K562 (cell line): ENCODE measurements around the gene POLR3G. TPM values are rescaled to one million over a fixed set of nuclear protein-coding genes. Genes with fewer than 3 reads are reported as not detected.

ENCODE experiments used
- ATAC-seq: fragments of 200-7000 bp; cut with Tn5 transposase; 3 replicates; pipeline ENCODE4 v1.9.1; 2020; ENCODE audit warnings: moderate library complexity
- BruUV-seq: library from RNA; stranded (reverse); fragments of 400-500 nt; replicated peaks from 2 replicates; lab custom pipeline; 2021; lab: Mats Ljungman, UMichigan
- CTCF ChIA-PET: fragments of 300-600 bp; formaldehyde crosslinking; extraction: SDS; loops from one replicate; lab custom pipeline; 2021; ENCODE audit warnings: low intra/inter-chr PET ratio; lab: Yijun Ruan, JAX
- POLR2A ChIA-PET: fragments of 300-600, 350-650 bp; sonication (Branson Sonifier 250); formaldehyde crosslinking; extraction: SDS; loops from one replicate; lab custom pipeline; 2021; ENCODE audit warnings: antibody characterized with exemption, inconsistent platforms; lab: Yijun Ruan, JAX
- DNase-seq, 4 experiments: peaks; one replicate each; pipeline versions ENCODE4 v3.0.0 to v3.0.0-alpha.2; 2011 to 2018; ENCODE audit warnings: low spot score in 3 of 4, mixed read lengths in 3 of 4; ENCODE audit errors: extremely low read depth in 1 of 4
- FAIRE-seq: peaks from 2 replicates; lab custom pipeline; 2011; peaks lifted over from hg19 to GRCh38; lab: Jason Lieb, UNC
- H2AFZ ChIP-seq: 2 replicates; pipeline ENCODE4 v1.6.0; 2011; ENCODE audit warnings: low read depth, low read length, control low read depth, inconsistent platforms
- H3K27ac ChIP-seq: fragments of 200-600 bp; 3 replicates; pipeline ENCODE4 v1.8.0; 2011; ENCODE audit warnings: low read depth, mild to moderate bottlenecking, control low read depth, inconsistent platforms, low read length, moderate library complexity, mixed read lengths; ENCODE audit errors: extremely low read depth
- H3K27me3 ChIP-seq, 2 experiments: fragments of 300-600 bp in 1 of 2; 2 replicates in 1 of 2; 3 replicates in 1 of 2; pipeline versions ENCODE4 v1.6.0 to v1.8.0; 2011; ENCODE audit warnings: inconsistent platforms in 2 of 2, low read length in 2 of 2, mild to moderate bottlenecking in 1 of 2, mixed read lengths in 1 of 2, moderate library complexity in 1 of 2; ENCODE audit not compliant: control insufficient read depth in 2 of 2, insufficient read depth in 2 of 2
- H3K36me3 ChIP-seq: fragments of 300-600 bp; 3 replicates; pipeline ENCODE4 v1.8.0; 2011; ENCODE audit warnings: mild to moderate bottlenecking, low read length, inconsistent platforms; ENCODE audit not compliant: control insufficient read depth, insufficient read depth
- H3K4me1 ChIP-seq, 2 experiments: fragments of 200-600 bp in 1 of 2; replicated peaks in 1 of 2; 2 replicates in 1 of 2; 3 replicates in 1 of 2; pipeline versions ENCODE4 v1.5.1 to v1.8.0; 2011; ENCODE audit warnings: inconsistent platforms in 2 of 2, low read length in 2 of 2, mild to moderate bottlenecking in 1 of 2, mixed read lengths in 1 of 2, moderate library complexity in 1 of 2; ENCODE audit not compliant: control insufficient read depth in 2 of 2, insufficient read depth in 2 of 2
- H3K4me2 ChIP-seq: 2 replicates; pipeline ENCODE4 v1.6.1; 2011; ENCODE audit warnings: low read length, control low read depth, inconsistent platforms, mixed read lengths; ENCODE audit not compliant: insufficient read depth
- H3K4me3 ChIP-seq: fragments of 200-600 bp; sonication (generic), shearing (Covaris generic); 2 replicates; pipeline ENCODE4 v1.5.1; 2016; ENCODE audit warnings: control low read depth, inconsistent platforms
- H3K79me2 ChIP-seq: fragments of 200-600 bp; 3 replicates; pipeline ENCODE4 v1.8.0; 2011; ENCODE audit warnings: low read length, inconsistent platforms; ENCODE audit not compliant: control insufficient read depth, insufficient read depth
- H3K9ac ChIP-seq, 2 experiments: 2 replicates each; pipeline versions ENCODE4 v1.6.0 to v1.6.1; 2011; ENCODE audit warnings: low read depth in 2 of 2, low read length in 2 of 2, control low read depth in 1 of 2, inconsistent platforms in 1 of 2, mild to moderate bottlenecking in 1 of 2, mixed read lengths in 1 of 2; ENCODE audit not compliant: insufficient read depth in 1 of 2
- H3K9me1 ChIP-seq: one replicate; pipeline ENCODE4 v1.6.0; 2011; ENCODE audit warnings: inconsistent platforms, mild to moderate bottlenecking, low read length, moderate library complexity; ENCODE audit not compliant: control insufficient read depth, insufficient read depth
- H3K9me3 ChIP-seq: replicated peaks from 2 replicates; pipeline ENCODE4 v1.5.1; 2011; ENCODE audit warnings: low read depth, low read length, inconsistent platforms; ENCODE audit not compliant: control insufficient read depth, insufficient read depth
- H4K20me1 ChIP-seq: replicated peaks from 2 replicates; pipeline ENCODE4 v1.6.1; 2011; ENCODE audit warnings: low read length, inconsistent platforms, mixed read lengths; ENCODE audit not compliant: control insufficient read depth, insufficient read depth
- CHD1 ChIP-seq: fragments of 200-600 bp; sonication (generic); IDR thresholded peaks from one replicate; pipeline ENCODE4 v1.6.1; 2012; ENCODE audit warnings: mild to moderate bottlenecking, moderate library complexity, low read length, inconsistent platforms
- GABPB2 ChIP-seq: fragments of 250-450 bp; sonication (Bioruptor Pico); conservative IDR thresholded peaks from 2 replicates; pipeline ENCODE4 v1.5.1; 2021; ENCODE audit warnings: mild to moderate bottlenecking
- HDAC1 ChIP-seq, 2 experiments: fragments of 450-650 bp; IDR thresholded peaks; 2 replicates each; pipeline ENCODE4 v1.6.1; 2016 to 2017; ENCODE audit warnings: inconsistent platforms in 1 of 2, mild to moderate bottlenecking in 1 of 2, moderate library complexity in 1 of 2
- HEY1 ChIP-seq: fragments of 250-450 bp; sonication (Bioruptor Pico); IDR thresholded peaks from 2 replicates; pipeline ENCODE4 v1.5.0; 2020; ENCODE audit warnings: mild to moderate bottlenecking, moderate library complexity, borderline replicate concordance
- MEF2A ChIP-seq: IDR thresholded peaks from 2 replicates; pipeline ENCODE4 v1.6.1; 2011; ENCODE audit warnings: low read depth, mild to moderate bottlenecking, low read length, moderate library complexity; ENCODE audit not compliant: control insufficient read depth
- MYBL2 ChIP-seq, 2 experiments: fragments of 450-650 bp in 1 of 2; sonication (generic) in 1 of 2; formaldehyde crosslinking in 1 of 2; IDR thresholded peaks; 2 replicates each; pipeline versions ENCODE4 v1.6.1 to v1.8.1; 2017 to 2022; ENCODE audit warnings: borderline replicate concordance in 1 of 2, inconsistent platforms in 1 of 2, low read depth in 1 of 2, mild to moderate bottlenecking in 1 of 2, missing genetic modification reagents in 1 of 2, moderate library complexity in 1 of 2
- PCBP1 ChIP-seq: fragments of 200-400 bp; formaldehyde crosslinking; IDR thresholded peaks from 2 replicates; pipeline ENCODE4 v1.6.1; 2018; ENCODE audit warnings: mild to moderate bottlenecking, low read depth, low read length; ENCODE audit not compliant: poor library complexity, severe bottlenecking
- RBM34 ChIP-seq: fragments of 200-400 bp; formaldehyde crosslinking; IDR thresholded peaks from 2 replicates; pipeline ENCODE4 v1.6.1; 2018; ENCODE audit warnings: low read length, borderline replicate concordance; ENCODE audit not compliant: insufficient read depth
- XRCC3 ChIP-seq: fragments of 450-650 bp; IDR thresholded peaks from 2 replicates; pipeline ENCODE4 v1.6.1; 2017; ENCODE audit warnings: mild to moderate bottlenecking, moderate library complexity
- ZNF347 ChIP-seq: fragments of 450-650 bp; formaldehyde crosslinking; IDR thresholded peaks from 2 replicates; pipeline ENCODE4 v1.4.0; 2020; ENCODE audit warnings: low read depth, mild to moderate bottlenecking, moderate library complexity
- ZNF717 ChIP-seq: fragments of 250-450 bp; sonication (Bioruptor Pico); IDR thresholded peaks from 2 replicates; pipeline ENCODE4 v1.5.0; 2021
- ZNF75A ChIP-seq: fragments of 450-650 bp; formaldehyde crosslinking; IDR thresholded peaks from 2 replicates; pipeline ENCODE4 v1.4.0; 2020; ENCODE audit warnings: mild to moderate bottlenecking
- WGBS: fragments of 100-300 bp; shearing (Covaris generic); methylation state at CpG from one replicate; pipeline ENCODE4 v1.1.6; 2016; ENCODE audit warnings: low coverage, mixed read lengths; ENCODE audit not compliant: insufficient coverage; ENCODE audit errors: missing lambda C conversion rate; 5-methylcytosine and 5-hydroxymethylcytosine counted together
- in situ Hi-C: fragments of 300-500 bp; cut with MboI; formaldehyde crosslinking; loops from 4 replicates; pipeline ENCODE4 v1.15.0; 2018; ENCODE audit warnings: inconsistent platforms, mixed read lengths
- intact Hi-C: fragments of 100-400 bp; cut with micrococcal nuclease; formaldehyde crosslinking; loops from 2 replicates; pipeline ENCODE4 v1.14.2; 2022
- polyA plus RNA-seq, 8 experiments: library from polyadenylated mRNA; depleted of rRNA in 4 of 8; stranded (reverse) in 5 of 8; unstranded in 3 of 8; fragments of >200 nt; fragmentation: Nextera tagmentation in 2 of 8; fragmentation: Illumina TruSeq in 1 of 8; extraction: Ambion mirVana in 2 of 8; extraction: Trizol in 1 of 8; gene quantifications; 2 replicates each; pipeline versions ENCODE4 v1.2.1 to v1.2.3, GENCODE V29; 2011 to 2014; ENCODE audit warnings: inconsistent platforms in 1 of 8, missing spikeins in 1 of 8
- total RNA-seq, 7 experiments: library from RNA; depleted of rRNA in 6 of 7; stranded (reverse); fragments of >200 nt in 6 of 7; fragmentation: Illumina TruSeq in 2 of 7; extraction: Trizol in 2 of 7; gene quantifications; 2 replicates each; pipeline versions ENCODE4 v1.2.1 to v1.2.3, GENCODE V29; 2011 to 2021; ENCODE audit warnings: low replicate concordance in 1 of 7
- TF ChIP-seq, protein P1 (sequence below), 2 experiments: fragments of 450-650 bp in 1 of 2; IDR thresholded peaks; 2 replicates each; pipeline ENCODE4 v1.6.1; 2011 to 2017; ENCODE audit warnings: low read depth in 2 of 2, antibody characterized with exemption in 1 of 2, borderline replicate concordance in 1 of 2, low read length in 1 of 2, mild to moderate bottlenecking in 1 of 2, mixed read lengths in 1 of 2; ENCODE audit not compliant: control insufficient read depth in 1 of 2

POLR3G gene
- total and polyA plus RNA-seq, 9 of the 15 experiments (the other 6 are each of a cell fraction or from before 2014, with no cell fraction given) = 39.0 to 111 (median 59.0) TPM

DNA sequence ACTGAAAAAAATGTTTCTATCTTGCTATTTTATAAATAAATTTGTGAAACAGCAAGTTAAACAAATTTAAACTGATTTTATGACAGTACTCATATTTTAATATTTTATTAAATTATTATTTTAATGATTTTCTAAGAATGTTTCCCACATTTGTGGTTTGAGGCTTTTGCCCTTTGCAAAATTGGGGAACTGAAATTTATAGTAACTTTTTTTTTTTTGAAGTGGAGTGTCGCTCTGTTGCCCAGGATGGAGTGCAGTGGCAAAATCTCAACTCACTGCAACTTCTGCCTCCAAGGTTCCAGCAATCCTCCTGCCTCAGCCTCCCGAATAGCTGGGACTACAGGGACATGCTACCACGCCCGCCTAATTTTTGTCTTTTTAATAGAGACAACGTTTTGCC lies 76.7 kb downstream of the POLR3G start:
- intact Hi-C loops (no loop called here), in situ Hi-C loops (no loop called here)
- Histone ChIP-seq H4K20me1 (no peaks in the 10 kb centered on the region), H3K79me2 (no peaks in the 10 kb centered on the region), H3K9me3 (no peaks in the 10 kb centered on the region), H3K27ac (no peak overlapping the region), H3K9ac (no peak overlapping the region), H3K36me3 (no peaks in the 10 kb centered on the region), H2AFZ (no peak overlapping the region), H3K9me1 (no peaks in the 10 kb centered on the region), H3K27me3 (no peaks in the 10 kb centered on the region), H3K4me1 (peaks cover 3 to 11% of the 10 kb centered on the region in 2 experiments; a peak in 4 of 5 replicates), H3K4me3 (no peak overlapping the region), H3K4me2 (no peak overlapping the region)
- no TSS peak for BruUV-seq
- ChIA-PET CTCF (no interaction called here), POLR2A (interaction anchor here (0.6 kb wide), 1 partner anchor 12 kb away, joined by 3 read pairs; no protein-coding TSS in a partner anchor)
- ATAC-seq (no peak), DNase-seq (no peak), FAIRE-seq (no peak)
- TF ChIP-seq ZNF75A (no peak), PCBP1 (no peak), XRCC3 (no peak), RBM34 (no peak), GABPB2 (no peak), HDAC1 (IDR thresholded peaks at IDR 0.05) (no peak), HEY1 (CRISPR knock-in tag) (no peak), CHD1 (no peak), ZNF717 (CRISPR knock-in tag) (no peak), ZNF347 (CRISPR knock-in tag) (no peak), MYBL2 (IDR thresholded peaks at IDR 0.05; ENCODE audit: low read depth) (no peak), MYBL2 (CRISPR knock-in tag; IDR thresholded peaks at IDR 0.05; ENCODE audit: borderline replicate concordance) (no peak), MEF2A (no peak)
- TF ChIP-seq, protein P1, sequence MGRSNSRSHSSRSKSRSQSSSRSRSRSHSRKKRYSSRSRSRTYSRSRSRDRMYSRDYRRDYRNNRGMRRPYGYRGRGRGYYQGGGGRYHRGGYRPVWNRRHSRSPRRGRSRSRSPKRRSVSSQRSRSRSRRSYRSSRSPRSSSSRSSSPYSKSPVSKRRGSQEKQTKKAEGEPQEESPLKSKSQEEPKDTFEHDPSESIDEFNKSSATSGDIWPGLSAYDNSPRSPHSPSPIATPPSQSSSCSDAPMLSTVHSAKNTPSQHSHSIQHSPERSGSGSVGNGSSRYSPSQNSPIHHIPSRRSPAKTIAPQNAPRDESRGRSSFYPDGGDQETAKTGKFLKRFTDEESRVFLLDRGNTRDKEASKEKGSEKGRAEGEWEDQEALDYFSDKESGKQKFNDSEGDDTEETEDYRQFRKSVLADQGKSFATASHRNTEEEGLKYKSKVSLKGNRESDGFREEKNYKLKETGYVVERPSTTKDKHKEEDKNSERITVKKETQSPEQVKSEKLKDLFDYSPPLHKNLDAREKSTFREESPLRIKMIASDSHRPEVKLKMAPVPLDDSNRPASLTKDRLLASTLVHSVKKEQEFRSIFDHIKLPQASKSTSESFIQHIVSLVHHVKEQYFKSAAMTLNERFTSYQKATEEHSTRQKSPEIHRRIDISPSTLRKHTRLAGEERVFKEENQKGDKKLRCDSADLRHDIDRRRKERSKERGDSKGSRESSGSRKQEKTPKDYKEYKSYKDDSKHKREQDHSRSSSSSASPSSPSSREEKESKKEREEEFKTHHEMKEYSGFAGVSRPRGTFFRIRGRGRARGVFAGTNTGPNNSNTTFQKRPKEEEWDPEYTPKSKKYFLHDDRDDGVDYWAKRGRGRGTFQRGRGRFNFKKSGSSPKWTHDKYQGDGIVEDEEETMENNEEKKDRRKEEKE (IDR thresholded peaks at IDR 0.05; ENCODE audit: borderline replicate concordance in 1 of 2, control insufficient read depth in 1 of 2, low read depth in 2 of 2, low read length in 1 of 2) = no peak
- WGBS = 80% methylated on average over 5 of the region's 5 CpGs
